ENCODE data around the gene MAGEB5.
"Not testable (repeated sequence)": the region's sequence is repeated elsewhere in the genome, so short reads cannot be mapped to it uniquely, and the experiment has no call there.

The MAGEB5 gene

GRCh38 chrX:26215869-26216268 is at the start of gene MAGEB5:
MAGEB5 (plus strand) TSS chrX:26216169; CDS start chrX:26217302, 1,133 bp downstream.
- TF ChIP-seq POLR2A (IDR thresholded peaks at IDR 0.05; ENCODE audit: low read depth, low read length) = no peak
- DNase-seq (ENCODE audit: insufficient read length, low spot score) = no peak
- no peak for FAIRE-seq

GRCh38 chrX:26192204-26192603 is 23.8 kb upstream of the MAGEB5 start, which contains the start of gene MAGEB6:
MAGEB6 (plus strand) TSS chrX:26192440; CDS start chrX:26193847, 1,407 bp downstream.
- no peak for TF ChIP-seq POLR2A (IDR thresholded peaks at IDR 0.05; ENCODE audit: low read depth, low read length)
- no peak for FAIRE-seq
- DNase-seq (ENCODE audit: insufficient read length, low spot score) = no peak

GRCh38 chrX:26203561-26203960 is 12.4 kb upstream of the MAGEB5 start:
- TF ChIP-seq POLR2A (IDR thresholded peaks at IDR 0.05; ENCODE audit: low read depth, low read length) = no peak
- FAIRE-seq (no peak), DNase-seq (ENCODE audit: insufficient read length, low spot score) (no peak)

GRCh38 chrX:26204717-26205116 is 11.3 kb upstream of the MAGEB5 start:
- FAIRE-seq; DNase-seq (ENCODE audit: insufficient read length, low spot score): not testable (repeated sequence)

GRCh38 chrX:26208012-26208411 is 8.0 kb upstream of the MAGEB5 start:
- FAIRE-seq (no peak), DNase-seq (ENCODE audit: insufficient read length, low spot score) (no peak)
- TF ChIP-seq POLR2A (IDR thresholded peaks at IDR 0.05; ENCODE audit: low read depth, low read length) = no peak

- DNase-seq (ENCODE audit: insufficient read length, low spot score) (no peak), FAIRE-seq (no peak)
- TF ChIP-seq POLR2A (IDR thresholded peaks at IDR 0.05; ENCODE audit: low read depth, low read length) = no peak
These were observed 3.4 kb downstream of the MAGEB5 start for GRCh38 chrX:26219351-26219750.

GRCh38 chrX:26234177-26234576 is 18.2 kb downstream of the MAGEB5 start:
- no peak for DNase-seq (ENCODE audit: insufficient read length, low spot score)
- FAIRE-seq = no peak
- no peak for TF ChIP-seq POLR2A (IDR thresholded peaks at IDR 0.05; ENCODE audit: low read depth, low read length)

GRCh38 chrX:26253526-26253925 is 37.6 kb downstream of the MAGEB5 start:
- TF ChIP-seq POLR2A (IDR thresholded peaks at IDR 0.05; ENCODE audit: low read depth, low read length) = no peak
- DNase-seq (ENCODE audit: insufficient read length, low spot score) = no peak
- no peak for FAIRE-seq

- FAIRE-seq (no peak), DNase-seq (ENCODE audit: insufficient read length, low spot score) (no peak)
- TF ChIP-seq POLR2A (IDR thresholded peaks at IDR 0.05; ENCODE audit: low read depth, low read length) = no peak
These were observed 38.5 kb downstream of the MAGEB5 start for GRCh38 chrX:26254436-26254835.

GRCh38 chrX:26262121-26262523 is 46.2 kb downstream of the MAGEB5 start:
- no peak for DNase-seq (ENCODE audit: insufficient read length, low spot score)

More at GRCh38 chrX:26262121-26262523, 46.2 kb downstream of the MAGEB5 start:
- TF ChIP-seq POLR2A (IDR thresholded peaks at IDR 0.05; ENCODE audit: low read depth, low read length) = no peak
- no peak for FAIRE-seq
